CD4-positive, alpha-beta T cell treated with Interleukin-6 for 4 hours (primary cell): ENCODE measurements around the gene SPAG7.

Experiments used
- DNase-seq: peaks from one replicate; pipeline ENCODE4 v3.0.0-alpha.2; 2020; ENCODE audit warnings: mixed read lengths

Gene SPAG7

DNA sequence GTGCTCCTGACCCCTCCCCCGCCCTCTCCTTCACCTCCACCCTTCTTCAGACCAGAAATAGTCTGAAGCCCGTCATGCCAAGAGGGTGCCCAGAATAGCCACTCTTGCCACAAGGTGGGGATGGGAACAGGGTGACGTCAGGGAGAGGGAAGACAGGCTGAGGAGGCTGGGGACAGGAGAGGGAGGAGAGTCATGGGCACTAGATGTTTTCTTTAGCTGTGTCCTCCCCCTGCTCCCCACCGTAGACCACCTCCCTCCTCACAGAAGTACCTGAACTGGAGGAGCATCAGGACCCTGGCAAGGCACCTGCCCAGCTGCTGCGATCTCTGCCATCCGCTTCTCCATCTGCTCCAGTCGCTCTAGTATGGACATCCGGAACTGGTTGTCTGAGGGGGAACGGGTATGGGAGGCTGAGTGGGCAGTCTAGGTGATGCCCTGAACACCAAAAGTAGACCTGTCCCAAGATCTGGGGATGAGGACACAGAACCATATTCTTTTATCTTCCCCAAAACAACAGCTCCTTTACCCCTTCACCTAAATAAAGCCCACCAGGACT is 6.6 kb upstream of the SPAG7 start:
- no peak for DNase-seq

DNA sequence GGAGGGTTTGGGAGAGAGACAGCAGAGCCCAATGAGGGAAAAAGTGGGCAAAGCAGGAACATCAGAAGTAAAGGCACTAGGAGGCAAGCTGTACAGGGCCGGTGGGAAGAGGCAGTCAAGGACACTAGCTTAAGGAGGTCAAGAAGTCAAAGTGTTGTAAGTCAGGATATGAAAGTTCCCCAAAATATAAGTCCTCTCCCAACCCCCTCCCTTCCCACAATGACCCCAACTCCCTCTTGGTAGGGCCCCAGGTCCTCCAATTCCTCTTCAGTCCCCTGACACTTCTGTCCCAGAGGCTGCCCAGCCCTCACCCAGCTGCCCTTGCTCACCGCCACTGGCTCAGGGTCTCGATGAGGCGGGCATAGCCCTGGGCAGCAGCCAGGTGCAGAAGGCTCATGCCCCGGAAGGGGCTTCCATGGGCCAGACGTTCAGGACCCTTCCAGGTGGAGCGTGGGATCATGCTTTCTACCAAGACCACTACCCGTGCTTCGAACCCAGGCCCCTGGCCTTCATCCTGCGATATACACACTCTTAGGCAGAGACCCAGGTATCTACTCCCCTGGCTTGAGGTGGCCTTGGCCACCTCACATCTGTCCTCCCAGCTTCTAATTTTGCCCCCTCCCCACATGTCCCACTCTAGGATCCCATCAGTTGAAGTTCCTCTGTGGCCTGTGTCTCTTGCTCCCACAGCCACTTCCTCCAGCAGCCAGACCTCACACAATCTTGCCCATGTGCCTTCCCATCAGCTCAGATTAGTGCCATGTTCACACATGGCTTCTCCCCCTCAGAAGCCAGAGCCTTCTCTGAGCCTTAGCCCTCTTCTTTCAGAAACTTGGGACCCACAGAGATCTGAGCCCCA is 5.9 kb upstream of the SPAG7 start:
- DNase-seq, result no peak

DNA sequence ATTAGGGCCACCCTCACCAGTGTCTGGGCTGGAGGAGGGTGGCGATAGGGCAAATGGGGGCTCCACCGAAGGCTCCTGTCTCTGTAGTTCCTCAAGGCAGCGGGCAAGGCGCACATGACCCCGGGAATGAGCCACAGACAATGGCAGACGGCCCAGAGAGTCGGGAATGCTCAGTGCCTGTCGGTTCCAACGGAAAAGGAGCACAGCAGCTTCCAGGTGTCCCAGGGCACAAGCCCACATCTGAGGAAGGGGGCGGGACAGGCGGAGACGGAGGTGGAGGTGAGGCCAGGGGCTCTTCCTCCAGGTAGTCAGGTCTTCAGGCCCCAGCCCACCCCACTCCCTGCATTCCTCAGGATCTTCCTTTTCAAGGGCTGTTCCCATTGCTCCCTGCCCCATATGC is 5.1 kb upstream of the SPAG7 start:
- no peak for DNase-seq

DNA sequence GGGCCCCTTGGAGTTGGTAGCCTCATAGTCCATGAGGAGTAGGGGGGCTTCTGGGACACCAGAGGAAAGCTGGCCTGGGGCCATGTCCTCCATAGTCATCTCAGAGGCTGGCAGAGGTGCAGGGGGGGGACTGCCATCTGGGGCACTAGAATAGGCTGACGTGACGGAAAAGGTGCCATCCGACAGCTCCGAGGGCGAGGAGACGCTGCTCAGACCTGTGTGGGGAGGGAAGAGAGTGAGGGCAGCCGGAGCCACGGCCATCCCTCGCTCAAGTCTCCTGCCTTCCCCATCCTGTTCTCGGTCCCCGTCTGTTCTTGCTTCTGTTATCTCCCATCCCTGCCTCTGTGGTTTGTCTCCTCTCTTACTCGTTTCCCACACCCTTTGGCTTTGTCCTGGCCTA is 4.7 kb upstream of the SPAG7 start:
- DNase-seq, result no peak

DNA sequence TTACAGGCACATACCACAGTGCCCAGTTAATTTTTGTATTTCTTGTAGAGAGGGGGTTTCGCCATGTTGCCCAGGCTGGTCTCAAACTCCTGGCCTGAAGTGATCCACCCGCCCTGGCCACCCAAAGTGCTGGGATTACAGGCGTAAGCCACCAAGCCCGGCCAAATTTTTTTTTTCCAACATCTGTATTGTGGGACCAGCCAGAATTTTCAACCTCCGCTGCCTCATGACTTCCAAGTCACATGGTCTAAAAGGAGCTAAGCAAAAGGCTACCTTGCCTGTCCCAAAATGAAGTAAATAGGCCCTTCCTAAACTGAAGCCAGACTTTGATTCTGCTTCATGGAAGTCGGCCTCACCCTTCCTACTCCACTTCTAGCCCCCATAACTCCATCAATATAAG is 4.2 kb upstream of the SPAG7 start:
- no peak for DNase-seq

DNA sequence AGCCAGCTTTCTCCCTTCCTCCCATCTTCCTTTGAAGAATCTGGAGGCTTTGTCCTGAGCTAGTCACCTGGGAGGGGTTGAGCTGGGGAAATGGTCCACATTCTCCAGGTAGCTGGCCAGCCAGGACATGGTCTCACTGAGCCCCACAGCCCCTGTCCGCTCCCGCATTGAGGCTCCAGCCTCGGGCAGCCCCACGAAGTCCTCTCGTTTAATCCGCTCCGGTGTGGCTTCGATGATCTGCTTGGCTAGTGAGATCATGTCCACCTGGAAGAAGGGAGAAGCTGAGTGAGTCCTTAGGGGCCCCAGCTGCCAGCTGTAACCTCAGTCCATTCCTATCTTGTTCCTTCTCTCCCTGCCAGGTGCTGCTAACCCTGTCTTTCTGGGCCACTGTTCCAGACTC is 2.7 kb upstream of the SPAG7 start:
- no peak for DNase-seq

DNA sequence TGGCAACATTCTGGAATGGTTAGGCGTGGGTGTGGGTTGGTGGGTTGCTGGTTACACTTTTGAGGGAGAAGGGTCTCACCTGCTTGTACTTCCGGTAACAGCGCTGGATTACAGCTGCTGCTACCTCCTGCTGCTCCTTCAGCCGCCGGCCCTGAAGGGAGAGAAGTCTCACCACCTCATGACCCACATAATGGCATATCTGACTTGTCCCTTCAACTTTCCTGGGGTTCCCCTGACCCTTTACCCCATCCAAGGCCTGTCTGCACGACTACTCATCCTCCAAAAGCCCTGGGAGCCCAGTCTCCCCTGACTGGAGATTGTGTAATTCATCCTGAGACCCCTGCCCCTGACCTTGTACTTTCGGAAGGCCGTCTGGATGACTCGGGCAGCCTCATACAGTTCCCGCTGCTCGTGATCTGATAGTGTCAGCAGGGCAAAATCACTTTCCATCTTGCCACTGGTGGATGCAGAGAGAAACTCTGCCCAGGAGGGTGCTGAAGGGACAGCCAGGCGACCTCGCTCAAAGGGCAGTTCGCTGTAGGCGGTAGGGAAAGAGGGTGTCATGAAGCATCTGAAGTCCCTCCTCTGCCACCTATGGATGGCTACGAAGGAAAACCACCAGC is 2.0 kb upstream of the SPAG7 start:
- DNase-seq, result no peak

DNA sequence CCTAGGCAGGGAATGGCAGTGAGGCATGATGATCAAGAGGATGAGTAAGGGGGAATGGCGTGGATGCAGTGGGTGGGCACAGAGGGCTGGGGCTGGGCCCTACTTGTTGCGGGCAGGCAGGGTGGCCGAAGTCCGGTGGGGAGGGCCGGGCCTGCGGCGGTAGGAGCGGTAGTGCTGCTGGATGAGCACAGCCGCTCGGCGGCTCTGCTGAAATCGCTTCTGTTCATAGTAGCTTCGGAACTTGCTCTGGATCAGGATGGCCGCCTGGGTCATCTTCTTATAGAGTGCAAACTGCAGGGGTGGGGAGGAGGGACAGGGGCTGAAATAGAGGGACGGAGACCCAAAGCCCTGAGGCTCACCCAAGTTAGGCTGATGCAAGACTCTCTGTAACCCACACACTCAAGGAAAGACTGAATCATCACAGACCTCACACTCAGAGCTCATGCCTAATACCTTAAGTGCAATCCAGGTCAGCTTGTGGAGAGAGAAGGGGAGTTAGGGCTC is 1.5 kb upstream of the SPAG7 start:
- no peak for DNase-seq

DNA sequence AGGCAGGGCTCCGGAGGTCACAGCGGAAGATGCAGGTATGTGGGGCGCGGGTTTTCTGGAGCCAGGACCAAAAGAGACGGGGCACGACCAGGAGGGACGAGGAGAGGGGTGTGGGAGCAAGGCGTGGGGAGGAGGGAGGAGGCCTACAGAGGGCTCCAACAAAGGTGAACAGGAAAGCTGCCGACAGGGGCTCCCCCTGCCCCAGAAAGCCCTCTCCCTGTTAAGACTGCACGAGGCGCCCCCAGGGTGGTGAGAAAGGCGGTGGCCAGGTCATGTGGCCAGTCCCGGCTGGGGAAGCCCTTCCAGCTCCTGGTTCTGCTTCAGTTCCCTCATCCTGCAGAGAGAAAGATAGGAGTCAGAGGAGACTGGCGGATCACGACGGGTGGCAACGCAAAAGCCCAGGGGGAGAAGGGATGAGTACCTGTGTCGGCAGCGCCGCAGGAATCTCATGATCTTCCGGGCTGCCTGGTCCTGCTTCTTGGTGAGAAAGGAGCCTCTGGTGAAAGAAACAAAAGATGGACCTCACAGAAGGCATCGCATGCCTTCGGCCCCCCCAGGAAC is 949 bp upstream of the SPAG7 start:
- DNase-seq, result no peak

DNA sequence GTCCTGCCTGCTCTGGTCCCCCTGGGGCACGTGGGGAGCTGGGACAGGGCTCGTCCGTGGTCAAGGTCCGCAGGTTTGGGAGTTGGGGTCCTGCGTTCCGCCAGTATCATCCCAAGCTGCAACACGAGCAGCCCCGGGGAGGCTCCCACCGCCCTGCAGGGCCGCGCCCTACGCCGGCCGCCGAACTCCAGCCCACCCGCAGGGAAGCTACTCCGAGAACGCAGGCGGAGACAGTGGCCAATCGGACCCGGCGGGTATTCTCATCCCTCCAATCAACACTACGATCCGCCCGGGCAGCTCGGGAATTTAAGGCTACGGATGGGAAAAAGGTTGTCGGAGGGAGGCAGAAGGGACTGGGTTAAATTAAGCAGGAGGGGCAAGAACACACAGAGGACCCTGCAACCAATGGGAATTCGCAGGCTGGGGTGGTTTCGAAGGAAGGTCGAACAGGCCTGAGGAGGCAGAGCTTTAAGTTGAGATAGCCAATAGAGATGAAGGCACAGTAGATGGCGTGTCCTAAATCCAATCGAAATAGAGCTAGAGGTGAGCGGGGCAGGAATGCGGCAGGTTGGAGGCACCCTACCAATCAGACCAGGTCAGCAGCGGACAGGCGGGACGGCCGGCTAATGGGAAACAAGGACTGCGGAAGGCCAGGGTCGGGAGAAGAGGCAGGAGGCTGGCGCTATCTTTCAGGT is 626 bp downstream of the SPAG7 start:
- DNase-seq, result peak; percentile 96

DNA sequence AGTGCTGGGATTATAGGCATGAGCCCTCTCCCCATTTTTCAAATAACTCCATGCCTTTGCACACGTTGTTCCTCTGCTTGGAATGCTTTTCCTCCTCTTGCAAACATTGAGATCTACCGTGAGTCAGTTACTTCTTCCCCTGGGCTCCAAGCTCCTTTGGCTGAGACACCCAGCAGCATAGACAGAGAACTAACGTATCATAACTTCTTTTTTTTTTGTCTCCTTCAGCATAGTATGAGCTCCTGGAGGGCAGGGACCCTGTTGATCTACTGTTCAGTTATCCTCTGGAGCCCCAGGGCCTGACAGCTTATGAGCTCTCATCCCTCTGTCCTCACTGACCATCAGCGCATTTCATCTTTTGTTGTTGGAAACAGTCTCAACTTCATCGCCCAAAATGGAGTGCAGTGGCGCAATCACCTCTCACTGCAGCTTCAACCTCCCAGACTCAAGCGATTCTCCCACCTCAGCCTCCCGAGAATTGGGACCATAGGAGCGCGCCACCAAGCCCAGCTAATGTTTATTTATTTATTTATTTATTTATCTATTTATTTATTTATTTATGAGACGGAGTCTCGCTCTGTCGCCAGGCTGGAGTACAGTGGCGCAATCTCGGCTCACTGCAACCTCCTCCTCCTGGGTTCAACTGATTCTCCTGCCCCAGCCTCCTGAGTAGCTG is 2.2 kb downstream of the SPAG7 start:
- DNase-seq, result no peak

DNA sequence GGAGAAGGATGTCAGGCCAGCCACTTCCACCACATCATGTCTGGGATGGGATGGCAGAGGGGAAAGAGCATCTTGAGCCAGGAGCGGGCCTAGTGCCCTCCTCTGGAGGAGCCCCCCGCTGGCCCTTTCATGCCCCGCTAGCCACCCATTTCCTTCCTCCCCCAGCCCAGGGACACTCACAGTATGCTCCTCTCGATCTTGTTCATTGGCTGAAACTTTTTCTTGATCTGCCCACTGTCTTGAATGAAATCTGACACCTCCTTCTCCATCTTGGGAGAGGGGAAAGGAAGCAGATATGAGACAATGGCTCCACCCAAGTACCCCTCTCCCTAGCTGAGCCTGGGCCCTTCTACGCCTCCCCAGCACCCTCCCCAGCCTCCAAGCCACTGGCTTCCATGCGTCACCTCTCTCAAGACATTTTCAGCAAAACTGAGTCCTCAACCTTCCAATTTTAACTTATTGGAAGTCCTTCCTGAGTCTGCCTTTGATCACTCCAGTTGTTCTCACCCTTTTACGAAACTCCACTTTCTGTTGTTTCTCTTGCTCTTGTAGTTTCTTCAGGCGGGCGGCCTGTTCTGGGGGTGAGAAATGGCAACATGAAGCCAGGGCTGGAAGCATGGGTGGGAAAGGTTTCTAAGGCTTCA is 7.2 kb downstream of the SPAG7 start:
- DNase-seq, result no peak

DNA sequence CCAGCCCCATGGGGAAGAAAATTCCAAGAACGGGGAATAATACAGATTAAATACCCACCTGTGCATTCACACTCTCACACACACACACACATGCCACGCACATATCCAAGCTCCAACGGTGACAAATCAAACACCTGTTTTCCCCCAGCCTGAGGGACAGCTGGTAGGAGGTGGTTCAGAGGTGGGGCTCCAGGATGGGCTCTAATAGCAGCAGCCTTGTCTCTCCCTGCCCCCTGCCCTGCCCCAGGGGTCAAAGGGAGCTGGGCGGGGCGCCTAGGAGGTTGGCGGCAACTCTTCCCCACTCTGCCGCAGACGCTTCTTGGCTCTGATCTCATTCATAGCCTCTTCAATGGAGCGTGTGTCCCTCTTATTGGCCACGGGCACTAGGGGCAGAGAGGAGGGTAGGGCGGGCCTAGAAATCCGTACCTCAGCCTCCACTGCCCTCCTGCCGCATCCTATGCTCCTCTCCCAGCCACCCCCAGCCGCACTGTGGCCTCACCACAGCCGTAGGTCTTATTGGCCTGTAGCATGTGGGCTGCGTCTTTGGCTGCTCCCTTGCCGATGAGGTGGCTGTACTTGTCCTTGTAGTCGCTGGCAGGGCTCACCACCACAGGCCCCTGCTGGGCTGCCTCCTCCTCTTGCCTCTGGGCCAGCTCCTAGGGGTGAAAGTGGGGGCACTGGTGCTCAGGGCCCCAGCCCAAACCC is 8.2 kb downstream of the SPAG7 start:
- DNase-seq, result no peak

DNA sequence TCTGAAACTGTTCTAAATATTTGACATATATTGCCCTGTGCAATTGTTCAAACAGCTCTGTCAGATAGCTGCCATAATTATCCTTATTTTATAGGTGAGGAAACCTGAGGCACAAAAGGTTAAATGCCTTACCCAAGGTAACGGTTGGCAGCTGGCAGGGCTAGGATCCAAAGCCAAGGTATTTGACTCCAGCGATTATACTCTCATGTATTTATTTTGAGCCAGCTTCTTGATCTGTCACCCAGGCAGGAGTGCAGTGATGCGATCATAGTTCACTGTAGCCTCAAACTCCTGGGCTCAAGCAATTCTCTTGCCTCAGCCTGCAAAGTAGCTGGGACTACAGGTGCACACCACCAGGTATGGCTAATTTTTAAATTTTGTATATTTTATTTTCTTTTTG is 9.5 kb downstream of the SPAG7 start:
- DNase-seq, result no peak

DNA sequence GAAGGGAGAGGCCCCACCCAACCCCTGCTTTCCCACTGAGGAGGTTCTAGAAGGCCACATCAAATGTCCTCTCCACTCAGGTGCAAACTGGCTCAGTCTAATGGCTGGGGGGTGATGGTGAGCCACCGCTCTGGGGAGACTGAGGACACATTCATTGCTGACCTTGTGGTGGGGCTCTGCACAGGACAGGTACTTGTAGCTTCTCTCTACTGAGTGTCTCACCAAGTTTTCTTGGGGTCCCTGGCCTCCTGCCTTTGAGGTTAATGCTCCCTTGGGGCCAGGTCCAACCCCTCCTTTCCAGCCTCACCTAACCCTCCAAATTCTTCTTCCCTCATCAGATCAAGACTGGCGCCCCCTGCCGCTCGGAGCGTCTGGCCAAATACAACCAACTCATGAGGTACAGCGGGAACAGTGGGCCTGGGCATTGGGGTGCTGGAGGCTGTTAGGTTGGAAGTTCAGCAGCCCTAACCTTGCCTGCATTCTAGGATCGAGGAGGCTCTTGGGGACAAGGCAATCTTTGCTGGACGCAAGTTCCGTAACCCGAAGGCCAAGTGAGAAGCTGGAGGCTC is 11.0 kb downstream of the SPAG7 start:
- DNase-seq, result peak; percentile 73

DNA sequence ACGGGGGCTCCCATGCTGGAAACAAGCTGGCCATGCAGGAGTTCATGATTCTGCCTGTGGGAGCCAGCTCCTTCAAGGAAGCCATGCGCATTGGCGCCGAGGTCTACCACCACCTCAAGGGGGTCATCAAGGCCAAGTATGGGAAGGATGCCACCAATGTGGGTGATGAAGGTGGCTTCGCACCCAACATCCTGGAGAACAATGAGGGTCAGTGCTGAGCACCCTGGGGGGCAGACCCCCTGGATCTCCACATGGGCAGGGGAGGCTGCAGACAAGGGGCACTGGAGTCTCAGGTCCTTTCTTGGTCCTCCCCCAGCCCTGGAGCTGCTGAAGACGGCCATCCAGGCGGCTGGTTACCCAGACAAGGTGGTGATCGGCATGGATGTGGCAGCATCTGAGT is 12.5 kb downstream of the SPAG7 start:
- DNase-seq, result no peak

DNA sequence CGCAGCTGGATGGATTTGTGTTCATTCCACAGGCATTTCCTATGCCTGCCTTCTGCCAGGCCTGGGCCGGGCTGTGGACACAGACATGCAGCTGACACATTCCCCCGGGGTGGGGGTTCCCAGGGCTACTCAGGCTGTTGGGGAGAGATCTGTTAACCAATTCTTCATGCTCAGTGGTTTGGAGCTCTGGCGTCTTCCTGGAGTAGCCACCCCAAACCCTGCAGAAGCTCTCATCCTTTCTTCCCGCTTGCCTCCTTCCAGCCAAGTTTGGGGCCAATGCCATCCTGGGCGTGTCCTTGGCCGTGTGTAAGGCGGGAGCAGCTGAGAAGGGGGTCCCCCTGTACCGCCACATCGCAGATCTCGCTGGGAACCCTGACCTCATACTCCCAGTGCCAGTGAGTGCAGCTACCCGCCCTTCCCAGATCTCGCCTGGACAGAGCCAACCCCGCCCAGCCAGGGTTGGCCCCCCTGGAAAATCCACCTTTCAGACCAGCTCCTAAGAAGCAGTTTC is 14.1 kb downstream of the SPAG7 start:
- no peak for DNase-seq

DNA sequence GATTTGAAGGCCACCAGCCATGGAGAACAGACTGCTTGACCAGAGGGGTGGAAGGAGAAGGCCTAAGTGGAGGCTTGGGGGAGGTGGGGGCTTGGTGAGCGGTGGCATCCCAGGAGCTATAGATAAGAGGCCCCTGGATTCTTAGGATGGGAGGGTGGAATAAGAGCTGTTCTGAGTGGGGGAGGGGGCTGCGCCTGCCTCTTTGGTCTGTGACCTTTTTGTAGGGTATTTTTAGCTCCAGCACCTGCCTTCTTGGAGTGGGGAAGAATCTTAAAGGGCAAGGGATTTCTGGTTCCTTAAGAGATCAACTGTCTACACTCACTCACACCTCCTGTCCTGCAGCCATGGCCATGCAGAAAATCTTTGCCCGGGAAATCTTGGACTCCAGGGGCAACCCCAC is 16.1 kb downstream of the SPAG7 start:
- no peak for DNase-seq

DNA sequence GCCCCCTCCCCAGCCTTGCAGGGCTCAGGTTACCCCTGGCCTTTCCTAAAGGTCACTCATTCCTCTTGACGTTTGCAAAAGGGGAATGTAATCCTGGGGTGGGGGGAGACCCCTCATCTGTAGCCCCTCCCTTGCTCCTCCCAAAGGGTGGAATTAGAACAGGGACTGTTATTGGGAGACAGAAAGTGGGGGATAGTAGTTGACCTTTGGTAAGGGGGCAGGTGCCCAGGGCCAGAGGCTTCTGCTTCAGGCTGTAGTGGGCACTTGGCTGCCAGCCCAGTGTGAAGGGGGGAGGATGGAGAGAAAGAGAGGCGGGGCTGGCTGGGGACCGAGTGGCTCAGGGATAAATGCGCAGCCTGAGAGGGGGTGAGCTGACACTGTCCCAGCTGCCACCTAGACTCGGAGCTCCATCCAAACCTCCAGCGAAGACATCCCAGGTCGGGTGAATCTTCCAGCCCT is 16.8 kb downstream of the SPAG7 start, which contains the start of gene ENO3:
Gene ENO3 (plus strand): TSS at position 374 of the 459 bp plus-strand sequence. CDS start 711 bp downstream, outside the sequence.
- DNase-seq, result no peak

DNA sequence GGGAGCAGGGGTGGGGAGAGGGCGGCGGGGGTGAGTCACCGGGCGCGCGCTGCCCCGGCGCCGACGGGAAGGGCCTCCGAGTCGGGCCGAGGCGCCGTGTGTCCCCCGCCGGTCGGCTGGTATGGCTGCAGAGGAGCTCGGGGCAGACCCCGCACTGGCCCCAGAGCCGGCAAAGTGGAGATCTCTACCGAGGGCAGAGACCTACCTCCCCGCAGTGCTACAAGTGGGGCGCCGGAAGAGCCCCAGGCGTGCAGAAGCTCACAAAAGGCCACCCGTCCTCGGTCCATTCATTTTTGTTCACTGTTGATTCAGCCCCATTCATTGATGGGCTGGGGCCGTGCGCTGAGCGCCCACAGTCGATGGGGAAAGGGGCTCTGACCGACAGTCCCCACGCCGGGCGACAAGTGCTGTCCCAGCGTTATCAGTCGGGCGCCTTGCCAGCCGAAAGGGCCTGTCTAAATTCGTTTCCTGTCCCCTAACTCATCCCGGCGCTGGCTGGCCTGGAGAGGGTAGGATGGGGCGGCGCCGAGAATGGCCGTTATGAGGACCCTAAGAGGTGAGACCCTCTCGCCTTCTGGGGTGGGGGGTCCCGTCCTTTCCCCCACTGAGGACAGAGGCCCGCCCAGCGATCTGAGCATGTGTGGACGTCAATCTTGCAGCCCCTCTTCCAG is 17.4 kb downstream of the SPAG7 start:
- DNase-seq, result peak; percentile 72
